K562 (cell line): ENCODE measurements around the gene AZU1. TPM values are rescaled to one million over a fixed set of nuclear protein-coding genes. Genes with fewer than 3 reads are reported as not detected.

Experiments used
- ATAC-seq: fragments of 200-7000 bp; cut with Tn5 transposase; 3 replicates; pipeline ENCODE4 v1.9.1; 2020; ENCODE audit warnings: moderate library complexity
- BruUV-seq: library from RNA; stranded (reverse); fragments of 400-500 nt; replicated peaks from 2 replicates; lab custom pipeline; 2021; lab: Mats Ljungman, UMichigan
- CTCF ChIA-PET: fragments of 300-600 bp; formaldehyde crosslinking; extraction: SDS; loops from one replicate; lab custom pipeline; 2021; ENCODE audit warnings: low intra/inter-chr PET ratio; lab: Yijun Ruan, JAX
- POLR2A ChIA-PET: fragments of 300-600, 350-650 bp; sonication (Branson Sonifier 250); formaldehyde crosslinking; extraction: SDS; loops from one replicate; lab custom pipeline; 2021; ENCODE audit warnings: antibody characterized with exemption, inconsistent platforms; lab: Yijun Ruan, JAX
- DNase-seq, 4 experiments: peaks; one replicate each; pipeline versions ENCODE4 v3.0.0 to v3.0.0-alpha.2; 2011 to 2018; ENCODE audit warnings: low spot score in 3 of 4, mixed read lengths in 3 of 4; ENCODE audit errors: extremely low read depth in 1 of 4
- FAIRE-seq: peaks from 2 replicates; lab custom pipeline; 2011; peaks lifted over from hg19 to GRCh38; lab: Jason Lieb, UNC
- H2AFZ ChIP-seq: 2 replicates; pipeline ENCODE4 v1.6.0; 2011; ENCODE audit warnings: low read depth, low read length, control low read depth, inconsistent platforms
- H3K27ac ChIP-seq: fragments of 200-600 bp; 3 replicates; pipeline ENCODE4 v1.8.0; 2011; ENCODE audit warnings: low read depth, mild to moderate bottlenecking, control low read depth, inconsistent platforms, low read length, moderate library complexity, mixed read lengths; ENCODE audit errors: extremely low read depth
- H3K27me3 ChIP-seq, 2 experiments: fragments of 300-600 bp in 1 of 2; 2 replicates in 1 of 2; 3 replicates in 1 of 2; pipeline versions ENCODE4 v1.6.0 to v1.8.0; 2011; ENCODE audit warnings: inconsistent platforms in 2 of 2, low read length in 2 of 2, mild to moderate bottlenecking in 1 of 2, mixed read lengths in 1 of 2, moderate library complexity in 1 of 2; ENCODE audit not compliant: control insufficient read depth in 2 of 2, insufficient read depth in 2 of 2
- H3K36me3 ChIP-seq: fragments of 300-600 bp; 3 replicates; pipeline ENCODE4 v1.8.0; 2011; ENCODE audit warnings: mild to moderate bottlenecking, low read length, inconsistent platforms; ENCODE audit not compliant: control insufficient read depth, insufficient read depth
- H3K4me1 ChIP-seq, 2 experiments: fragments of 200-600 bp in 1 of 2; replicated peaks in 1 of 2; 2 replicates in 1 of 2; 3 replicates in 1 of 2; pipeline versions ENCODE4 v1.5.1 to v1.8.0; 2011; ENCODE audit warnings: inconsistent platforms in 2 of 2, low read length in 2 of 2, mild to moderate bottlenecking in 1 of 2, mixed read lengths in 1 of 2, moderate library complexity in 1 of 2; ENCODE audit not compliant: control insufficient read depth in 2 of 2, insufficient read depth in 2 of 2
- H3K4me2 ChIP-seq: 2 replicates; pipeline ENCODE4 v1.6.1; 2011; ENCODE audit warnings: low read length, control low read depth, inconsistent platforms, mixed read lengths; ENCODE audit not compliant: insufficient read depth
- H3K4me3 ChIP-seq: fragments of 200-600 bp; sonication (generic), shearing (Covaris generic); 2 replicates; pipeline ENCODE4 v1.5.1; 2016; ENCODE audit warnings: control low read depth, inconsistent platforms
- H3K79me2 ChIP-seq: fragments of 200-600 bp; 3 replicates; pipeline ENCODE4 v1.8.0; 2011; ENCODE audit warnings: low read length, inconsistent platforms; ENCODE audit not compliant: control insufficient read depth, insufficient read depth
- H3K9ac ChIP-seq, 2 experiments: 2 replicates each; pipeline versions ENCODE4 v1.6.0 to v1.6.1; 2011; ENCODE audit warnings: low read depth in 2 of 2, low read length in 2 of 2, control low read depth in 1 of 2, inconsistent platforms in 1 of 2, mild to moderate bottlenecking in 1 of 2, mixed read lengths in 1 of 2; ENCODE audit not compliant: insufficient read depth in 1 of 2
- H3K9me1 ChIP-seq: one replicate; pipeline ENCODE4 v1.6.0; 2011; ENCODE audit warnings: inconsistent platforms, mild to moderate bottlenecking, low read length, moderate library complexity; ENCODE audit not compliant: control insufficient read depth, insufficient read depth
- H3K9me3 ChIP-seq: replicated peaks from 2 replicates; pipeline ENCODE4 v1.5.1; 2011; ENCODE audit warnings: low read depth, low read length, inconsistent platforms; ENCODE audit not compliant: control insufficient read depth, insufficient read depth
- H4K20me1 ChIP-seq: replicated peaks from 2 replicates; pipeline ENCODE4 v1.6.1; 2011; ENCODE audit warnings: low read length, inconsistent platforms, mixed read lengths; ENCODE audit not compliant: control insufficient read depth, insufficient read depth
- ADNP ChIP-seq: fragments of 200-800 bp; sonication (Bioruptor generic); IDR thresholded peaks from 2 replicates; pipeline ENCODE4 v1.6.1; 2016; ENCODE audit warnings: missing genetic modification characterization, missing compliant biosample characterization
- BCOR ChIP-seq: fragments of 450-650 bp; IDR thresholded peaks from 2 replicates; pipeline ENCODE4 v1.6.1; 2016
- E2F3 ChIP-seq: fragments of 250-450 bp; sonication (Bioruptor Pico); IDR thresholded peaks from 2 replicates; pipeline ENCODE4 v1.4.0; 2020; ENCODE audit warnings: mild to moderate bottlenecking
- WGBS: fragments of 100-300 bp; shearing (Covaris generic); methylation state at CpG from one replicate; pipeline ENCODE4 v1.1.6; 2016; ENCODE audit warnings: low coverage, mixed read lengths; ENCODE audit not compliant: insufficient coverage; ENCODE audit errors: missing lambda C conversion rate; 5-methylcytosine and 5-hydroxymethylcytosine counted together
- in situ Hi-C: fragments of 300-500 bp; cut with MboI; formaldehyde crosslinking; loops from 4 replicates; pipeline ENCODE4 v1.15.0; 2018; ENCODE audit warnings: inconsistent platforms, mixed read lengths
- intact Hi-C: fragments of 100-400 bp; cut with micrococcal nuclease; formaldehyde crosslinking; loops from 2 replicates; pipeline ENCODE4 v1.14.2; 2022
- polyA plus RNA-seq, 8 experiments: library from polyadenylated mRNA; depleted of rRNA in 4 of 8; stranded (reverse) in 5 of 8; unstranded in 3 of 8; fragments of >200 nt; fragmentation: Nextera tagmentation in 2 of 8; fragmentation: Illumina TruSeq in 1 of 8; extraction: Ambion mirVana in 2 of 8; extraction: Trizol in 1 of 8; gene quantifications; 2 replicates each; pipeline versions ENCODE4 v1.2.1 to v1.2.3, GENCODE V29; 2011 to 2014; ENCODE audit warnings: inconsistent platforms in 1 of 8, missing spikeins in 1 of 8
- total RNA-seq, 7 experiments: library from RNA; depleted of rRNA in 6 of 7; stranded (reverse); fragments of >200 nt in 6 of 7; fragmentation: Illumina TruSeq in 2 of 7; extraction: Trizol in 2 of 7; gene quantifications; 2 replicates each; pipeline versions ENCODE4 v1.2.1 to v1.2.3, GENCODE V29; 2011 to 2021; ENCODE audit warnings: low replicate concordance in 1 of 7
- TF ChIP-seq, protein P1 (sequence below): sonication (generic); formaldehyde crosslinking; IDR thresholded peaks from 2 replicates; pipeline ENCODE4 v1.8.1; 2023; ENCODE audit warnings: mild to moderate bottlenecking, missing genetic modification reagents

Gene AZU1
- total and polyA plus RNA-seq, 9 of the 15 experiments (the other 6 are each of a cell fraction or from before 2014, with no cell fraction given) = 0.29 to 1.9 (median 0.59) TPM; not detected in 3

DNA sequence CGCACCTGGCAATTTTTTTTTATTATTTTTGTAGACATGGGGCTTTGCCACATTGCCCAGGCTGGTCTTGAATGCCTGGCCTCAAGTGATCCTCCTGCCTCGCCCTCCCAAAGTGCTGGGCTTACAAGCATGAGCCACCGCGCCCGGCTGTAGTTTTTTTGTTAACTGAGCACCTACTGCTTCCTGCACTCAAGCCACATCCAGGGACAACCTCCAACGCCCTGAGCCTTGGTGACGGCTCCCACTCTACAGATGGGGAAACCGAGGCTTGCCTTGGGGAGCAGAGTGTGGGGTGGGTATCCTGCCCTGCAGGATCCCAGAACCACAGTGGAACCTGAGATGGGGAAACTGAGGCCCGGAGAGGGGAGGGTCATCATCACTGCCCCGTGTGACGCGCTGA, 27.5 kb downstream of the AZU1 start:
- Histone ChIP-seq H2AFZ (no peak overlapping the region), H3K9me1 (no peaks in the 10 kb centered on the region), H4K20me1 (no peaks in the 10 kb centered on the region), H3K27ac (no peak overlapping the region), H3K79me2 (no peaks in the 10 kb centered on the region; the same call in 1 of the 3 replicates), H3K9ac (peak overlapping the region in 1 of 2 experiments; percentile 9; a peak in 1 of 4 replicates), H3K4me2 (no peak overlapping the region), H3K4me1 (peaks cover 20 to 57% of the 10 kb centered on the region in 2 experiments; a peak in 4 of 5 replicates), H3K9me3 (no peaks in the 10 kb centered on the region), H3K4me3 (no peak overlapping the region), H3K36me3 (no peaks in the 10 kb centered on the region), H3K27me3 (no peaks in the 10 kb centered on the region)
- CTCF ChIA-PET = no interaction called here
- TF ChIP-seq BCOR (peak; percentile 55; the same call in 1 of the 2 replicates), E2F3 (CRISPR knock-in tag) (no peak), ADNP (tag) (peak; percentile 36; the same call in 1 of the 2 replicates)
- TF ChIP-seq, protein P1, sequence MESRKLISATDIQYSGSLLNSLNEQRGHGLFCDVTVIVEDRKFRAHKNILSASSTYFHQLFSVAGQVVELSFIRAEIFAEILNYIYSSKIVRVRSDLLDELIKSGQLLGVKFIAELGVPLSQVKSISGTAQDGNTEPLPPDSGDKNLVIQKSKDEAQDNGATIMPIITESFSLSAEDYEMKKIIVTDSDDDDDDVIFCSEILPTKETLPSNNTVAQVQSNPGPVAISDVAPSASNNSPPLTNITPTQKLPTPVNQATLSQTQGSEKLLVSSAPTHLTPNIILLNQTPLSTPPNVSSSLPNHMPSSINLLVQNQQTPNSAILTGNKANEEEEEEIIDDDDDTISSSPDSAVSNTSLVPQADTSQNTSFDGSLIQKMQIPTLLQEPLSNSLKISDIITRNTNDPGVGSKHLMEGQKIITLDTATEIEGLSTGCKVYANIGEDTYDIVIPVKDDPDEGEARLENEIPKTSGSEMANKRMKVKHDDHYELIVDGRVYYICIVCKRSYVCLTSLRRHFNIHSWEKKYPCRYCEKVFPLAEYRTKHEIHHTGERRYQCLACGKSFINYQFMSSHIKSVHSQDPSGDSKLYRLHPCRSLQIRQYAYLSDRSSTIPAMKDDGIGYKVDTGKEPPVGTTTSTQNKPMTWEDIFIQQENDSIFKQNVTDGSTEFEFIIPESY (CRISPR knock-in tag) = 0 out of 2 replicates have a peak, but pooled peaks have one; percentile 40
- no peak for FAIRE-seq
- no TSS peak for BruUV-seq
- no peak for DNase-seq
- no peak for ATAC-seq
- intact Hi-C loops = no loop called here
- in situ Hi-C loops = loop anchor here (5.0 kb wide), 1 partner anchor 88 kb away; no protein-coding TSS in a partner anchor
- WGBS = 70% methylated on average over 10 of the region's 12 CpGs
- POLR2A ChIA-PET = no interaction called here
